PC-9 (cell line): Measurements from ENCODE around the gene ADGRV1. TPM values are rescaled to one million over a fixed set of nuclear protein-coding genes. Genes with fewer than 3 reads are reported as not detected.

ENCODE experiments used
- BruUV-seq: library from RNA; stranded (reverse); fragments of 400-500 nt; replicated peaks from 2 replicates; lab custom pipeline; 2021; lab: Mats Ljungman, UMichigan
- CTCF ChIA-PET: fragments of 300-600 bp; sonication (Branson Sonifier 250); formaldehyde crosslinking; loops from one replicate; lab custom pipeline; 2022; ENCODE audit warnings: antibody characterized with exemption; lab: Charles Lee
- POLR2A ChIA-PET: fragments of 300-600 bp; sonication (Branson Sonifier 250); formaldehyde crosslinking; loops from one replicate; lab custom pipeline; 2022; ENCODE audit warnings: antibody characterized with exemption; ENCODE audit not compliant: unreplicated experiment; lab: Charles Lee
- DNase-seq, 2 experiments: peaks; one replicate each; pipeline versions ENCODE4 v3.0.0 to v3.0.0-alpha.2; 2015 to 2022; ENCODE audit warnings: mixed read lengths in 1 of 2
- H2AFZ ChIP-seq: fragments of 200-600 bp; sonication (generic); 2 replicates; pipeline ENCODE4 v1.8.1; 2017; ENCODE audit warnings: antibody characterized with exemption
- H3F3A ChIP-seq: fragments of 200-600 bp; sonication (generic); 2 replicates; pipeline ENCODE4 v1.8.1; 2017; ENCODE audit warnings: antibody characterized with exemption, mild to moderate bottlenecking, low read depth; ENCODE audit not compliant: insufficient read depth
- H3K27ac ChIP-seq: fragments of 200-600 bp; sonication (generic); 2 replicates; pipeline ENCODE4 v1.6.1; 2016; ENCODE audit warnings: mixed run types
- H3K27me3 ChIP-seq: fragments of 200-600 bp; sonication (generic); 2 replicates; pipeline ENCODE4 v1.6.1; 2016; ENCODE audit warnings: low read depth, mixed run types; ENCODE audit not compliant: insufficient read depth
- H3K36me3 ChIP-seq: fragments of 200-600 bp; sonication (generic); 2 replicates; pipeline ENCODE4 v1.6.1; 2016; ENCODE audit warnings: low read depth, mixed run types
- H3K4me1 ChIP-seq: fragments of 200-600 bp; sonication (generic); replicated peaks from 2 replicates; pipeline ENCODE4 v1.6.1; 2016; ENCODE audit warnings: mixed run types; ENCODE audit not compliant: insufficient read depth
- H3K4me2 ChIP-seq: fragments of 200-600 bp; sonication (generic); 2 replicates; pipeline ENCODE4 v1.6.1; 2017; ENCODE audit warnings: mixed run types
- H3K4me3 ChIP-seq: fragments of 200-600 bp; sonication (generic); 2 replicates; pipeline ENCODE4 v1.6.1; 2016; ENCODE audit warnings: mixed run types
- H3K79me2 ChIP-seq: fragments of 200-600 bp; sonication (generic); 2 replicates; pipeline ENCODE4 v1.6.1; 2017; ENCODE audit warnings: low read depth, mixed run types
- H3K9me2 ChIP-seq: fragments of 200-600 bp; sonication (generic); 2 replicates; pipeline ENCODE4 v1.8.1; 2017; ENCODE audit warnings: mild to moderate bottlenecking; ENCODE audit not compliant: insufficient read depth
- H3K9me3 ChIP-seq: fragments of 200-600 bp; sonication (generic); 2 replicates; pipeline ENCODE4 v1.8.1; 2016; ENCODE audit warnings: low read depth; ENCODE audit not compliant: insufficient read depth
- H4K20me1 ChIP-seq: fragments of 200-600 bp; sonication (generic); 2 replicates; pipeline ENCODE4 v1.8.1; 2017; ENCODE audit not compliant: insufficient read depth
- EZH2 ChIP-seq: fragments of 200-600 bp; sonication (generic); IDR thresholded peaks from 2 replicates; pipeline ENCODE4 v1.8.0; 2017; ENCODE audit warnings: antibody characterized with exemption, low read depth
- intact Hi-C: fragments of 100-400 bp; cut with micrococcal nuclease; formaldehyde crosslinking; loops from one replicate; pipeline ENCODE4 v1.10.0; 2022; ENCODE audit not compliant: unreplicated experiment
- total RNA-seq: library from RNA; stranded (reverse); gene quantifications from 2 replicates; pipeline ENCODE4 v1.2.3, GENCODE V29; 2021
- TF ChIP-seq, protein P1 (sequence below): fragments of 200-600 bp; sonication (generic); conservative IDR thresholded peaks from 2 replicates; pipeline ENCODE4 v1.6.1; 2017; ENCODE audit warnings: mixed run types, antibody characterized with exemption, mild to moderate bottlenecking, moderate library complexity

Gene ADGRV1
- total RNA-seq, 1 experiment from 2014 or later: 1.0 TPM

DNA sequence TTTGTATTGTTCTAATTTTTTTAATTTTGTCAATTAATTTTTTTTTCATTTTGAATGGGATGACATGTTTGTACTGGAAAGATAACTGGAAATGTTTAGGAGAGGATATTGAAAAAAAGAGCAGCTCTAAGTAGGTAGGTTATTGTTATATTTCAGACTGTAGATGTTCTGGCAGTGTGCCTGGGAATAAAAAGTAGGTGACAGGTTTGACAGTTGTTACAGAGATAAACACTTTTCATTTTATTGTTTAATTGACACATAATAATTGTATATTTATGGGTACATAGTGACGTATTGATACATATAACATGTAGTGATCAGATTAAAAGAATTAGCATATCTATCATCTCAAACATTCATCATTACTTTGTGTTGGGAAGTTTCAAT, 545.5 kb downstream of the ADGRV1 start:
- H3K4me1 ChIP-seq: peaks cover 7% of the 10 kb centered on the region; the same call in 1 of the 2 replicates
- H3K4me2 ChIP-seq: no peak overlapping the region
- H3K9me2 ChIP-seq: no peaks in the 10 kb centered on the region
- ChIA-PET POLR2A (no interaction called here), CTCF (no interaction called here)
- no peak overlapping the region for H2AFZ ChIP-seq
- no peaks in the 10 kb centered on the region for H3K79me2 ChIP-seq
- H3K27me3 ChIP-seq: no peaks in the 10 kb centered on the region
- no peaks in the 10 kb centered on the region for H4K20me1 ChIP-seq
- H3K36me3 ChIP-seq: no peaks in the 10 kb centered on the region
- H3K9me3 ChIP-seq: peaks cover 5% of the 10 kb centered on the region; the same call in 1 of the 2 replicates
- no peaks in the 10 kb centered on the region for H3F3A ChIP-seq
- no peak for TF ChIP-seq EZH2
- DNase-seq: no peak
- BruUV-seq: no TSS peak
- intact Hi-C loops: loop anchor here (5.0 kb wide), 2 partner anchors 193 to 208 kb away; no protein-coding TSS in a partner anchor
- H3K27ac ChIP-seq: no peak overlapping the region
- no peak overlapping the region for H3K4me3 ChIP-seq

DNA sequence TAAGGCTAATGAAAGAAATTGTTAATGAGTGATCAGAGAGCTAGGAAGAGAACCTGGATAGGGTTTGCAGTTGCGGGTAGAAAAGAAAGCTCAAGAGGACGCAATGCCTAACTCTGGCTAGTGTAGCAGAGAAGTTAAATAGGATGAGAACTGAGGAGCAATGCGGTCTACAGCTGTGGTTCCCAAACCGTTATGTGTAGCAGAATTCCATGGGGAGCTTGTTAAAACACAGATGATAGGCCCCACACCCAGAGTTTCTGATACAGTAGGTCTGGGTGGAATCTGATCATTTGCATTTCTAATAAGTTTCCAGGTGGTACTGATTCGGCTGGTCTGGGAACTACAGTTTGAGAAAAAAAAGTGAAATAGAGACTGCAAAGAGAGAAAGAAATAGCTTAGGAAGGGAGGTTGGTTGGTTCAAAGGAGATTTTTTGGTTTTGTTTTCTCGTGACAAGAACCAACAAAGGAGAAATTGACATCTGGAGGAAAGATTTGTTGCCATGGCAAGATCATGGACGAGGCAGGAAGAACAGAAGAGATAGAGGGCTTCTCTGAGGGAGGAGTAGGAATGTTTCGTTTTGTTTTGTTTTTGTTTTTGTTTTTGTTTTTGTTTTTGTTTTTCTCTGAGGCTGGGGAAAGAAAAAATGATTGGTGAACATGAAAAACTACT, 548.4 kb downstream of the ADGRV1 start:
- Histone ChIP-seq H3F3A (no peaks in the 10 kb centered on the region), H3K4me3 (no peak overlapping the region), H3K27ac (no peak overlapping the region), H3K9me2 (no peaks in the 10 kb centered on the region), H3K27me3 (no peaks in the 10 kb centered on the region), H3K79me2 (no peaks in the 10 kb centered on the region), H3K36me3 (no peaks in the 10 kb centered on the region), H2AFZ (no peak overlapping the region), H3K4me1 (0 out of 2 replicates have a peak, but pooled peaks cover 9% of the 10 kb centered on the region), H3K4me2 (no peak overlapping the region), H4K20me1 (no peaks in the 10 kb centered on the region), H3K9me3 (peaks cover 5% of the 10 kb centered on the region; the same call in 1 of the 2 replicates)
- ChIA-PET CTCF (interaction anchor here (0.6 kb wide), 1 partner anchor 278 kb away, joined by 4 read pairs; no protein-coding TSS in a partner anchor), POLR2A (no interaction called here)
- DNase-seq: no peak
- intact Hi-C loops: no loop called here
- no TSS peak for BruUV-seq
- no peak for TF ChIP-seq EZH2
- TF ChIP-seq, protein P1, sequence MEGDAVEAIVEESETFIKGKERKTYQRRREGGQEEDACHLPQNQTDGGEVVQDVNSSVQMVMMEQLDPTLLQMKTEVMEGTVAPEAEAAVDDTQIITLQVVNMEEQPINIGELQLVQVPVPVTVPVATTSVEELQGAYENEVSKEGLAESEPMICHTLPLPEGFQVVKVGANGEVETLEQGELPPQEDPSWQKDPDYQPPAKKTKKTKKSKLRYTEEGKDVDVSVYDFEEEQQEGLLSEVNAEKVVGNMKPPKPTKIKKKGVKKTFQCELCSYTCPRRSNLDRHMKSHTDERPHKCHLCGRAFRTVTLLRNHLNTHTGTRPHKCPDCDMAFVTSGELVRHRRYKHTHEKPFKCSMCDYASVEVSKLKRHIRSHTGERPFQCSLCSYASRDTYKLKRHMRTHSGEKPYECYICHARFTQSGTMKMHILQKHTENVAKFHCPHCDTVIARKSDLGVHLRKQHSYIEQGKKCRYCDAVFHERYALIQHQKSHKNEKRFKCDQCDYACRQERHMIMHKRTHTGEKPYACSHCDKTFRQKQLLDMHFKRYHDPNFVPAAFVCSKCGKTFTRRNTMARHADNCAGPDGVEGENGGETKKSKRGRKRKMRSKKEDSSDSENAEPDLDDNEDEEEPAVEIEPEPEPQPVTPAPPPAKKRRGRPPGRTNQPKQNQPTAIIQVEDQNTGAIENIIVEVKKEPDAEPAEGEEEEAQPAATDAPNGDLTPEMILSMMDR: no peak

- CTCF ChIA-PET: no interaction called here
- Histone ChIP-seq H3K27me3 (no peaks in the 10 kb centered on the region), H3K9me2 (no peaks in the 10 kb centered on the region), H3K79me2 (no peaks in the 10 kb centered on the region), H3K4me3 (no peak overlapping the region), H3K4me1 (0 out of 2 replicates have a peak, but pooled peaks cover 8% of the 10 kb centered on the region), H3K4me2 (no peak overlapping the region), H3K27ac (no peak overlapping the region), H2AFZ (no peak overlapping the region), H3K9me3 (peaks cover 5% of the 10 kb centered on the region; the same call in 1 of the 2 replicates), H3K36me3 (no peaks in the 10 kb centered on the region), H3F3A (no peaks in the 10 kb centered on the region), H4K20me1 (no peaks in the 10 kb centered on the region)
- intact Hi-C loops: no loop called here
- no peak for TF ChIP-seq EZH2
- TF ChIP-seq, protein P1: no peak
- BruUV-seq: no TSS peak
- POLR2A ChIA-PET: no interaction called here
- no peak for DNase-seq
Observed at GRCh38 chr5:91109634-91110033, 551.0 kb downstream of the ADGRV1 start.
